ENCODE measurements around the gene KIF1B.
A peak's percentile ranks its signal among the peaks of the same experiment; 100 is the strongest.

The KIF1B gene

GRCh38 chr1:10272274-10272673 is 61.9 kb downstream of the KIF1B start:
- DNase-seq: no peak

- no peak for DNase-seq
Measured at GRCh38 chr1:10278880-10279279, 68.5 kb downstream of the KIF1B start.

DNA sequence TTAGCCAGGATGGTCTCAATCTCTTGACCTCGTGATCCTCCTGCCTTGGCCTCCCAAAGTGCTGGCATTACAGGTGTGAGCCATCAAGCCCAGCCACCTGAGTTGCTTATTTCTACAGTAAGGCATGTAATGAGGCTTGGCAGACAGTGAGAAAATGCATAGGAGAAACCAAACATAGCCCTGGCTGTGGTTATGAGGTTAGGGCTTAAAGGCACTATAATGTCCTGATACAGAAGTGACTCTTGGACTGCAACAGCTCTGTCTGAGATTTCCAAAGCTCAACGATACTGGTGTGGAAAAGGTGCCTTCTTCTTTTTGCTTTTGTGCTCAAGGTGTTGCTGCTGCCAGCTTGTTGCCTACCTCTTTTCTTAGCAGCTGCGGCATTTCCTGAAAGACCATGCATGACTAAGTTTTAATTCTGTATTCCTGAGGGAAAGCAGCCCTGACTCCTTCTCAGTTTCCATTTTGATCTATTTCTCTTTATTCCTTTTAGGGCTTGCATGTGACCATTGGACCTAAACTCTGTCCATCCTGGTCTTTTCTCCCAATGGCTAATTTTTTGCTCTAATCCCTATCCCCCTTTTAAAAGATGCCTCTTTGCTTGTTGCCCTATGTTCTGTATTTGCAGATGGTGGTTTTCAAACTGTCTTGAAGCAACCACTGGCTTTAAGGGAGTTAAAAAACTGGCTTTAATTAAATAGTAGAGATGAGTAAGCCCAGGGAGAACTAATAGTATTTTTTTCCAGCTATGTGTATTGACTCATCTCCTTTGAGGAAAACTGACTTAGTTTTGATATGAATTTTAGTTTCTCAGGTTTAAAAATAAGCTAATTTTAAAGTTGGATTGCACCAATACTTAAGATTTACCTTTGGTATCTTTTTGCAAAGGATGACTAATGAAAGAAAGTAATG is 70.3 kb downstream of the KIF1B start:
- DNase-seq: no peak

DNA sequence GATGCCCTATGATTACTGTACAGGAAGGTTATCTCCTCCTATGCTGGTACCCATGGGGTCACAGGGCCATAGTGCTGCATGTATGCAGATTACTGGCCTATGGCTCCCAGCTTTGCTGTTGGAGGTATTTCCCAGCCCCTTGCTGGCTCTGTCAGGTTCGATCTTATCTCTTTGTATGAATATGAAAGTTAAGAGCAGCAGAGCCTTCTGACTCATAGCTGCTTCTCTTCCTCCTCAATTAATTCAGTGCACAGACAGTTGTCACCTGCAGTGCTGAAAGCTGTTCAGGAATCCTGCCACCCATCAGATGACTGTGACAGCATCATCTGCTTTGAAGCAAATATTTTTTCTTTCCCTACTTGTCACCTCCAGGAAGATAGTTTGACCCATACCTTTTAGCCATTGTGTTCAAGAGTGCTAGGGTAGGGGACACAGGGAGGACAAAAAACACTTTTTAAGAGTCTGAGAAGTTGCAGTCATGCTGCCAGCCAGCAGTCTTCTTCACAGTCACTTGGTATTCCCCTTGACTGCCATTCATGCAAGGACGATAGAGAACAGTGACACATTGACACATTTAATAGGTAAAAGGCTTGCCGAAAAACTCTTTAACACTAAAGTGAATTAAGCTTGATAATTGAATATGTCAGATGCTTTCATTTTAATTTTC is 73.1 kb downstream of the KIF1B start:
- DNase-seq: peak in 8 of 56 donors; percentile 16 to 46 (median 27)

DNA sequence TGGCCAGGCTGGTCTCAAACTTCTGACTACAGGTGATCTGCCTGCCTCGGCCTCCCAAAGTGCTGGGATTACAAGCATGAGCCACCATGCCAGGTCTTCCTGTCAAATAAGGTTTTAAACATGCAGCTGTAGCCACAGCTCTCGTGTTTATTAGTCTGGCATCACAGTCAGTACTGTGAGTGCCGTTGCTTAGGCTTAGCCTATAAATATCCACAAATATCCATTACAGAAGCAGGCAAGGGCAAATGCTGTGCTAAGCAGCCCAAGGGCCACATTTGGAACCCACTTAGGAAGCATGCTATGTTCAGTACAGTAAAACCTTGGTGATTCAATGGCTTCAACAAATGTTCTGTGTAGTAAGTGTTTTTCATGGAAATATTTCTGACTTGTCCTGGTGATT is 75.9 kb downstream of the KIF1B start:
- no peak for DNase-seq

GRCh38 chr1:10287023-10287645 is 76.8 kb downstream of the KIF1B start:
- DNase-seq: no peak

GRCh38 chr1:10288029-10288615 is 77.8 kb downstream of the KIF1B start:
- DNase-seq: peak in 5 of 56 donors; percentile 9 to 32 (median 16)

- DNase-seq: no peak
Measured at GRCh38 chr1:10291705-10292104, 81.3 kb downstream of the KIF1B start.

- DNase-seq: no peak
Measured at GRCh38 chr1:10292188-10292587, 81.8 kb downstream of the KIF1B start.

DNA sequence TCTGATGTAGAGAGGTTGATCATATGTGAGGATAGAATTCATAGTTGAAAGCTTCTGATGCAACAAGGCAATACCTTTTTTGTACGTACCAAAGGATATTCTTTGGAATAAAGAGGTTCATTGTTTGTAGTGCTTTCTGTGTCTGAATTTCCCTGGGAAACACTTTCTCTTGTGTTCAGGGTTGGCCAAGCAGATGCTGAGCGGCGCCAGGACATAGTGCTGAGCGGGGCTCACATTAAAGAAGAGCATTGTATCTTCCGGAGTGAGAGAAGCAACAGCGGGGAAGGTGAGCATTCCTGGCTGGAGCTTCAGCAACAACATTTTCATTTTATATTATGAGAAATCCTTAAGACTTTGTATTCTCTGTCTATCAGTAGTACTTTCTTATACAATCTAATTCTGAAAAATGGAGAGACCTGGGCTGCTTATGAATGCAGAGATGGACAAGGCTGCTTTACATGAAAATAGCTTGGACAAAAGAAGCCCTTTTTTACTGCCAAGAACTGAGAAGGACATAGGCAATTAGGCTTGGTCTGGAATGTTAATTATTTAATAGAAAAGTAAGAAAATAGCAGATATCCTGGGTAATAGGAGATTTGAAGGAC is 85.2 kb downstream of the KIF1B start:
- peak in 50 of 56 donors; percentile 15 to 79 (median 50) for DNase-seq

DNA sequence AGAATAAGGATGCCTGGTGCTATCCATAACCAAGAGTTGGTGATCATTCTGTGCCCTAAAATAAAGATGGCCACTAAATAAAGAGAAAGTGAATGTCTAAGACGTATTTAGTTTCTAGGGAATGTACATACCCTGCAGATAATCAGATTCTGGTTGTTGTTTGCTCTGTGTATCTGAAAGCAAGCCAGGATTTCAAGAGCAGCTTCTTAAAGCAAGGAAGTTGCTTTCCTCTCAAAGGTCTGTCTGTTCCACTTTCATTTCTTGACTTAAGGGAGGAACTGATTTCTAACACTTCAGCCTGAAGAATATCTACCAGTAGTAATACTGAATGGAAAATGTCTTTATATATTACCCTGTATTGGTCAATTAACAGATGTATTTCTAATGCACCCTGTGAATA is 88.8 kb downstream of the KIF1B start:
- DNase-seq: no peak

DNA sequence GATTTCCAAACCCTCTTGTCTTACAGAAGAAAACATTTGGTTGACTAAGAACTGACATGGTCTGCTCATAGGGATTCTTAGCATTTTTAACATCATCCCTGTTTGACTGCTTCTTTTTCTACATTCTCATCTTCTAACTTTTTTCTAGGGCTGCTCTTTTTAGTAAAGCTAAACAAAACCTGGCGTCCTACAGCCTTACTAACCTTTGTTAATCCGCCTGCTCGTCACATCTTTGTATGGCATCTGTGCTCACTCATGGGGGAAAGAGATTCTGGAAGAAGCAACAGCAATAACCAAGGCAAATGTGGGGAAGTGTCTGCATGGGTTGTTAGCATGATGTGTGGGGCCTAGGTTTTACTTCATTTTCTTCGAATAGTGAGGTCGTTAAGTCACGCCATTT is 92.0 kb downstream of the KIF1B start:
- no peak for DNase-seq

DNA sequence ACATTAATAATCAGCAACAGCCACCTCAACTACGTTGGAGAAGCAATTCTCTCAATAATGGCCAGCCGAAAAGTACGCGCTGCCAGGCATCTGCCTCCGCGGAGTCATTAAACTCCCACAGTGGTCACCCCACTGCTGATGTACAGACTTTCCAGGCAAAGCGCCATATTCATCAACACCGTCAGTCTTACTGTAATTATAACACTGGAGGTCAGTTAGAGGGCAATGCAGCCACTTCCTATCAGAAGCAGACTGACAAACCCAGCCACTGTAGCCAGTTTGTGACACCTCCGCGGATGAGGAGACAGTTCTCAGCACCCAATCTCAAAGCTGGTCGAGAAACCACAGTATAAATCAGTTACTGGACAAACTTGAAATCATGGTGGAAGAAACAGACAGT is 93.9 kb downstream of the KIF1B start:
- DNase-seq: peak in 1 of 56 donors; percentile 6

GRCh38 chr1:10306435-10306834 is 96.1 kb downstream of the KIF1B start:
- no peak for DNase-seq

DNA sequence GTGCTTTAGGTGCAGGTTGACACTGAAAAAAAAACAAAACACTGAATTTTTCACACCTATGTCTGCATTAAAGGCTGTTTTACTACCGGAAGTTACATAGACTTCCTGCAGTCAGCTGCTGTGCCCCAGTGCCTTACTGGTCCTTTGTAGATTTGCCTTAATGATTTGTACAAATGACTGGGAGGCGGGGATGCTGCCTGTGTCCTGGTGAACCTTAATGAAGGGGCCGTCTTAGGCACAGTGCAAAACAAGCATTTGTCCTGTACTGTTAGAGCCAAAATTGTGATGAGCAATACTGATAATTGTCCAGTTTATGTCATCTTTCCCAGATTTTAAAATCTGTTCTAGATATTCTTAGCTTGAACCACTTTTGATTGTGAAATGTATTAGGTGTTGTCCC is 97.6 kb downstream of the KIF1B start:
- no peak for DNase-seq

DNA sequence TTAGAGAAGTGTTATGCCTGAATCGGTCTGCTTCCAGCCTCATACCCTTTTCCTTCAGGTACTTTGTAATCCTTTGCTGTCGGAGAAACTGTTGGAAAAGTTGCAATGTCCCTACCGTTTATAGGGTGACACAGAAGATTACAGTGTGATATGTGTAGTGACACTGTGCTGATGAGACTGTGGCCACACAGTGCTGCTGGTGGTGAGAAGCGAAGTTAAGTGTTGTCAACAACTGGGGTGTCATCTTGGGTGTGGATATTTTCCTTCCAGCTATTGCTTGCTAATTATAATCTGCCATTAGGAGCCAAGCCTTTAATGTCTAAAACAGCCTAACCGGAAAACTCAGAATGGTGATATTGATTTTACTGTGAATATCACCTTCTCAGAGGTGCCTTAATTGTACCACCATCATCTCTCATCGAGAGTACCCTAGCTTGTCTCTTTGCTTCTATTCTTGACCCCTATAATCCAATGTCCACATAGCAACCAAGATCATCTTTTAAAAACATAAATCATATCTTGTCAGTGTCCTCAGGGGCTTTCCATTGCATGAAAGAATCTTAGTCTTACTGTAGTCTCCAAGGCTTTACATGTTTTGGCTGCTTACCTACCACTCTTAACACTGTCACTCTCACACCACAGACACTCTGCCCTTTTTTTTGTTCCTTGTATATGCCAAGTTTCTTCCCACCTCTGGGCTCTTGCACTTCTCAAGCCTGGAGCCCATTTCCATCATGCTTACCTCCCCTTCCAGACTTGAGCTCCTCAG is 99.1 kb downstream of the KIF1B start:
- no peak for DNase-seq

DNA sequence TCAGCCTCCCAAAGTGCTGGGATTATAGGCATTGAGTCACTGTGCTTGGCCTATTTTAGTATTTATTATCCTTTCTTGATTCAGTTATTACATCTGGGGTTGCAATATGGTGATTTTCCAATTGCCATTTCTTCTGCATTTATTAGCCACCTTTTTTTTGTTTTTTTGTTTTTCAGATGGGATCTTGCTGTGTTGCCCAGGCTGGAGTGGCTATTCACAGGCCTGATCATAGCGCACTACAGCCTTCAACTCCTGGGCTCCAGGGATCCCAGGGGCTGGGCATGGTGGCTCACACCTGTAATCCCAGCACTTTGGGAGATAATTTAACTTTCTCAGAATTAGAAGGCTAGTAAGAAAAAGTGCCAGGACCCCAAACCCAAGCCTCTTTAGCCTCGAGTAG is 106.4 kb downstream of the KIF1B start:
- DNase-seq: no peak

DNA sequence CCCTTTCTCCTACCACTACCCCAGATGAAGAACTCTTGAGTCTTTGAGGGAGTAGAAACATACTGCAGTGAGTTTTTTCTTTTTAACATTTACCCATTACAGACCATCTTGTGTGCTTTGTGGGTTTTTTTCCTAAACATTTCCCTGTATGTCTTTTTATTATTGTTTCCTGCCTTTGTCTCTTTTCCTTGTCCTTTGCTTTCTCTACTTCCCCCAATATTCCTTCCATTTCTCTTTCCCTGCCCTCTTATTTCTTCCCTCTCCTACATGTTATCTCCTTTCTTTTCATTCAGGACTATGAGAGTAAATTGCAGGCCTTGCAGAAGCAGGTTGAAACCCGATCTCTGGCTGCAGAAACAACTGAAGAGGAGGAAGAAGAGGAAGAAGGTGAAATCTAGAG is 109.4 kb downstream of the KIF1B start:
- DNase-seq: no peak

DNA sequence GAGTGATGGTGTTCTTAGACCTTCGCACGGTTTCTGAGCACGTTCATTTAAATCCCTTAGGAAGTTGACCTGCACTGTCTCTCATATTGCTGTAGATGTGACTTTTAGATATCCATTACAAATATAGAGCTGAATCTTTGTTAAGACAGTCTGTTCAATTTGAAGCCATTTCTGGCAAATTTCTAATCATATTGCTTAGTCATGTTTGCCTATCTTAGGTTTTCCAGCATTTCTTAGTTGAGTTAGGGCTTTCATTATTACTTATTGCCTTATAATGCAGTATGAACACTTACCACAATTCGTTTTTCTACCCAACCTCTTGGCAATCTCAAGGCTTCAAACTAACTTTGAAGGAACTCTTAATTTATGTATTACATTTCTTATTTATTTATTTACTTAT is 110.0 kb downstream of the KIF1B start:
- no peak for DNase-seq

GRCh38 chr1:10322821-10323220 is 112.5 kb downstream of the KIF1B start:
- DNase-seq: no peak

DNA sequence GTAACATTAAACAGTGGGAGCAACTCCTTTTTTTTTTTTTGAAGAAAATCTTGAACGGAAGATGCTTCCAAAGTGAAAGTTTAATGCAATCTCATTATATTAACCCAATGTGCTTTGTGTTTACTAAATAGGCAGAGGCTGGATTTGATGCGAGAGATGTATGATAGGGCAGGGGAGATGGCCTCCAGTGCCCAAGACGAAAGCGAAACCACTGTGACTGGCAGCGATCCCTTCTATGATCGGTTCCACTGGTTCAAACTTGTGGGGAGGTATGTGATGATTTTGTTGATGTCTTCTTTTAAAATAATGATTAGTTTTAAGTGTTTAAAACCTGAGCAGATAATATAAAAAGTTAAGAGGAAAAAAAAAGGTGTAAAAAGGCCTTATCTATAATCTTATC is 114.3 kb downstream of the KIF1B start:
- no peak for DNase-seq
